ENCODE measurements around the gene BUB1B.

BUB1B gene

GRCh38 chr15:40183636-40184463 lies 23.0 kb downstream of the BUB1B start:
- DNase-seq = no peak

- DNase-seq = no peak
Measured at GRCh38 chr15:40190591-40190990, 29.7 kb downstream of the BUB1B start.

GRCh38 chr15:40192942-40193341 lies 32.1 kb downstream of the BUB1B start:
- no peak for DNase-seq

GRCh38 chr15:40197434-40197833 lies 36.6 kb downstream of the BUB1B start:
- no peak for DNase-seq

- no peak for DNase-seq
Measured at GRCh38 chr15:40198355-40199085, 37.7 kb downstream of the BUB1B start.

- DNase-seq = no peak
Measured at GRCh38 chr15:40204100-40204499, 43.2 kb downstream of the BUB1B start.

- no peak for DNase-seq
Measured at GRCh38 chr15:40217166-40217824, 56.4 kb downstream of the BUB1B start.

- no peak for DNase-seq
Measured at GRCh38 chr15:40219801-40220200, 58.9 kb downstream of the BUB1B start.

- DNase-seq = no peak
Measured at GRCh38 chr15:40222131-40222530, 61.3 kb downstream of the BUB1B start.

GRCh38 chr15:40226736-40227135 lies 65.9 kb downstream of the BUB1B start:
- DNase-seq = no peak

- DNase-seq = no peak
Measured at GRCh38 chr15:40229316-40229715, 68.4 kb downstream of the BUB1B start.

GRCh38 chr15:40229956-40230355 lies 69.1 kb downstream of the BUB1B start:
- no peak for DNase-seq

GRCh38 chr15:40232625-40233070 lies 71.8 kb downstream of the BUB1B start:
- no peak for DNase-seq

- no peak for DNase-seq
Measured at GRCh38 chr15:40233727-40234577, 73.1 kb downstream of the BUB1B start.

- no peak for DNase-seq
Measured at GRCh38 chr15:40234783-40235182, 73.9 kb downstream of the BUB1B start.

- DNase-seq = no peak
Measured at GRCh38 chr15:40235201-40235885, 74.5 kb downstream of the BUB1B start.

- DNase-seq = no peak
Measured at GRCh38 chr15:40238532-40239403, 77.9 kb downstream of the BUB1B start, which contains the start of gene PAK6. Gene PAK6 (plus strand): TSS chr15:40239063. CDS start chr15:40264786, 25,723 bp downstream.

GRCh38 chr15:40239404-40239692 lies 78.5 kb downstream of the BUB1B start:
- DNase-seq = no peak

- DNase-seq = no peak
Measured at GRCh38 chr15:40239693-40240618, 79.1 kb downstream of the BUB1B start.

GRCh38 chr15:40240619-40241221 lies 79.9 kb downstream of the BUB1B start:
- no peak for DNase-seq

All from DMS153 (cell line).